Left ventricle myocardium inferior (tissue), 1 donor: ENCODE measurements around the gene TSPAN9. TPM values are rescaled to one million over a fixed set of nuclear protein-coding genes. Genes with fewer than 3 reads are reported as not detected.

Source experiments
- DNase-seq: peaks from one replicate; pipeline ENCODE4 v3.0.0-alpha.2; 2020
- H3K27ac ChIP-seq: fragments of 200-600 bp; replicated peaks from 2 replicates; pipeline ENCODE4 v1.8.0; 2021
- H3K27me3 ChIP-seq: fragments of 200-600 bp; 2 replicates; pipeline ENCODE4 v1.8.0; 2021; ENCODE audit warnings: low read depth
- H3K36me3 ChIP-seq: fragments of 200-600 bp; 2 replicates; pipeline ENCODE4 v1.8.0; 2021
- H3K4me1 ChIP-seq: fragments of 200-600 bp; 2 replicates; pipeline ENCODE4 v1.8.0; 2021
- H3K4me3 ChIP-seq: fragments of 200-600 bp; 2 replicates; pipeline ENCODE4 v1.8.0; 2021; ENCODE audit warnings: mild to moderate bottlenecking, moderate library complexity
- H3K9me3 ChIP-seq: fragments of 200-600 bp; replicated peaks from 2 replicates; pipeline ENCODE4 v1.8.0; 2021
- CTCF ChIP-seq: fragments of 200-600 bp; IDR thresholded peaks from 2 replicates; pipeline ENCODE4 v1.8.0; 2021; ENCODE audit warnings: antibody characterized with exemption, mild to moderate bottlenecking, borderline replicate concordance
- intact Hi-C: fragments of 100-400 bp; cut with micrococcal nuclease; formaldehyde crosslinking; loops from one replicate; pipeline ENCODE4 v1.11.0; 2022
- total RNA-seq: library from RNA; stranded (reverse); fragmentation: NEBNext Ultra II Directional; extraction: Animal tissue kit (Norgen Biotek cat#: 25700); gene quantifications from one replicate; pipeline ENCODE4 v1.2.1, GENCODE V29; 2021
- donor health status: DM: no; HTN: yes; CAD: no; lungs with severe emphysema.

The TSPAN9 gene
- total RNA-seq, 1 donor from 2014 or later = 305 TPM

- H3K9me3 ChIP-seq = no peaks in the 10 kb centered on the region
- H3K27me3 ChIP-seq = no peaks in the 10 kb centered on the region
- DNase-seq = no peak
- peaks cover 96% of the 10 kb centered on the region for H3K4me1 ChIP-seq
- H3K36me3 ChIP-seq = no peaks in the 10 kb centered on the region
- intact Hi-C loops = no loop called here
- no peak for TF ChIP-seq CTCF
- peak overlapping the region; percentile 96 for H3K27ac ChIP-seq
- H3K4me3 ChIP-seq = no peak overlapping the region
These were observed 161.0 kb downstream of the TSPAN9 start for GRCh38 chr12:3238196-3238595.

- H3K4me1 ChIP-seq = peaks cover 100% of the 10 kb centered on the region
- peak; percentile 56 for DNase-seq
These were observed 164.4 kb downstream of the TSPAN9 start for GRCh38 chr12:3241621-3242020.

DNA sequence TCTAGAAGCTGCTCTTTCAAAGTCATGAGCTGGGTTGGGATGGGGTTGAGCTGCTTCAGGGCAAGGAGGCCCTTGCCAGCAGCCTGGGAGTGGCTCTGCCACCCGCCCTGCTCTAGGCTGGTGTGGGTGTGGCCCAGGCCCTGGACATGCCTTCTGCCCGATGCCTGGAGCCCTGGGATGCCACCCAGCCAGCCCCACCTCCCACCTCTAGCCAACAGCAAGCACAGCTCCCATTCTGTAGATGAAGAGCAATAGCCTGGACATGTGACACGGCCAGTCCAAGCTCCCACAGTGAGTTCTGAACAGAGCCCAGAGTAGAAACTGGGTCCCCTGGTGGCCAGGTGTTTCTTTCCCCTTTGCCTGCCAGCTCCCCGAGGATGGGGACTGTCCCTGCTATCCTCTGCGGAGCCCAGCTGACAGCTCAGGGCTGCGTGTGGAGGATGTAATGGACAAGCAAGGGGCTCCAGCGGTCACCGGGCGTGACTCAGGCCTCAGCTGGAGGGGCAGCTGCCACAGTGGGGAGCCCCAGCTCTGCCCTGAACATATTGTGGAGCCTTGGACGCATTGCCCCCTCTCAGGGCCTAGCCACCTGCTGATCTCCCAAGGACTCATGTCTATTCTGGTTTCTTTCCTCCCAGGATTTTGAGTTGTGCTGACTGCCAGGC is 165.2 kb downstream of the TSPAN9 start:
- no peak overlapping the region for H3K4me3 ChIP-seq
- H3K4me1 ChIP-seq = peaks cover 100% of the 10 kb centered on the region
- no peaks in the 10 kb centered on the region for H3K27me3 ChIP-seq
- H3K27ac ChIP-seq = peak overlapping the region; percentile 96
- intact Hi-C loops = no loop called here
- DNase-seq = peak; percentile 78
- peak; percentile 10 for TF ChIP-seq CTCF
- H3K36me3 ChIP-seq = peaks cover 5% of the 10 kb centered on the region
- no peaks in the 10 kb centered on the region for H3K9me3 ChIP-seq

More at GRCh38 chr12:3241621-3242020, 164.4 kb downstream of the TSPAN9 start:
- TF ChIP-seq CTCF = no peak
- Histone ChIP-seq H3K9me3 (no peaks in the 10 kb centered on the region), H3K27ac (peak overlapping the region; percentile 96), H3K4me3 (peak overlapping the region; percentile 19), H3K36me3 (peaks cover 5% of the 10 kb centered on the region), H3K27me3 (no peaks in the 10 kb centered on the region)
- intact Hi-C loops = no loop called here

DNA sequence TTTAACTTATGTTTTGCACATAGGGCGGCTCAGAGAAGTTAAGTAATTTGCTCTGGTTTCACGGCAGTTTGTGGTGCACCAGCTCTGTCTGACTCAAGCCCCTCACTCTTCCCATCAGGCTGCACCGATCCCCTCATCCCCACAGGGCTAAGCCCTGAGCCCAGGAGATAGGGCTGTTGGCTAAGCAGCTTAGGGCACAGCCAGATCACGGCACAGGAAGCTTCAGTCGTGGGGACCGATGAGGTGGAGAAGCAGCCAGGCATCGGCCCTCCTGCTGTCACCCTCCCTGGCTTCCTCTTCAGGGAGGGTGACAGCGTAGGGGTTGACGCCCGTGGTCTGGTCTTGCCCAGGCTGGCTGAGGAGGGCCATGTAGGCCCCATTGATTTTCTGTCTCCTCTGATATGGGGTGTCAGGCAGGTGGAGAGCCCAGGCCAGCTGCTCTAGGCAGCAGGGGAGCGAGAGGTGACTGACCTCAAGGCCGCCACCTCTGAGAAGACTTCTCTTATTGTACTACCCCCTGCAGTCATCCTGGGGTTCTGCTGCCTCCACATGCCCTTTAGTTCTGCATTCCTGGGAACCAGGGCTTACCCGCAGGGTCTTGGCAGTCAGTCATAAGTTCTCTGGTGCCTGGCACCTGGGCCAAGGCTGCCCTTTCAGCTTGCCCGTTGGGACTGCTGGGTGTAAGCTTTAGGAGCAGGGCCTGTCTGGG is 166.4 kb downstream of the TSPAN9 start:
- intact Hi-C loops = no loop called here

GRCh38 chr12:3244219-3244750 is 167.1 kb downstream of the TSPAN9 start:
- TF ChIP-seq CTCF = no peak
- Histone ChIP-seq H3K4me3 (no peak overlapping the region), H3K36me3 (peaks cover 5% of the 10 kb centered on the region), H3K27me3 (no peaks in the 10 kb centered on the region), H3K4me1 (peaks cover 100% of the 10 kb centered on the region), H3K9me3 (no peaks in the 10 kb centered on the region), H3K27ac (peak overlapping the region; percentile 96)
- DNase-seq = no peak
- intact Hi-C loops = no loop called here

More for the DNA sequence above, 166.4 kb downstream of the TSPAN9 start:
- Histone ChIP-seq H3K4me1 (peaks cover 100% of the 10 kb centered on the region), H3K4me3 (no peak overlapping the region), H3K27me3 (no peaks in the 10 kb centered on the region), H3K27ac (peak overlapping the region; percentile 96), H3K9me3 (no peaks in the 10 kb centered on the region), H3K36me3 (peaks cover 5% of the 10 kb centered on the region)
- no peak for TF ChIP-seq CTCF
- DNase-seq = no peak
